GM19193 (cell line): Measurements from ENCODE around the gene ZNF641.

ENCODE experiments used
- POLR2A ChIP-seq: IDR thresholded peaks from 4 replicates; pipeline ENCODE4 v1.6.1; 2011; ENCODE audit not compliant: insufficient read depth, insufficient read length; ENCODE audit errors: extremely low read depth

The ZNF641 gene

DNA sequence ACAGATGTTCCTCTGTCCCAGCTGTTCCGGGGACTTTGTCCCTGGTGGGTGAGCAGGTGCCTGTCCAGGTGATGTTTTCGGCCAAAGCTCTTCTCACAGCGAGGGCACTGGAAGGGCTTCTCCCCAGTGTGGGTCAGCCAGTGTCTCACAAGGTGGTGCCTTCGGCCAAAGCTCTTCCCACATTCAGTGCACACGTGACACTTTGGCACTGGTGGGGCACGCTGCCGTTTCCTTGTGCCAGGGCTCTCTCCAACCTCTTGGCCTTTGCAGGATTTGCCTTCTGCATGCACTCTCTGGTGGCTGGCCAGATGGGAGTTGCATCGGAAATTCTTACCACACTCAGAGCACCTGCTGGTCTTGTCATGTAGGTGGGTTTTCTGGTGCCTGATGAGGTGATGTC is 7.7 kb downstream of the ZNF641 start:
- TF ChIP-seq POLR2A, result no peak

DNA sequence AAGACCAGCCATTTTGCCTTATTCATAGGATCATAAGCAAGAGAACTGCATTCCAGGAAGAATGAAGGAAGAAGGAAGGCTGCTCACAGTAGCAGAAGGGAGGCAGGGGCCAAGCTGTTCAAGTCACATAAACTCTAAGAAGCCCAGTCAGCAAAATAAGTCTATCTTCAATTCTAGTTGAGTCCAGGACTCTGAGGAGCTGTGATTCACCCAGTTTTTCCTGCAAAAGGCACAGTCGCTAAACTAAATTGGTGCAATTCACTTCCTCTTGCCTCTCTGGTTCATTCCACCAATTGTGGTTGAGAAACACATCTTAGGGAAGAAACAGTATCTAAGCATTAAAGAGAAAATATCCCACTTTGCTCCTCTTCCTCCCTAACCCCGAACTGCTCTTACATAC is 9.8 kb downstream of the ZNF641 start:
- TF ChIP-seq POLR2A, result no peak

DNA sequence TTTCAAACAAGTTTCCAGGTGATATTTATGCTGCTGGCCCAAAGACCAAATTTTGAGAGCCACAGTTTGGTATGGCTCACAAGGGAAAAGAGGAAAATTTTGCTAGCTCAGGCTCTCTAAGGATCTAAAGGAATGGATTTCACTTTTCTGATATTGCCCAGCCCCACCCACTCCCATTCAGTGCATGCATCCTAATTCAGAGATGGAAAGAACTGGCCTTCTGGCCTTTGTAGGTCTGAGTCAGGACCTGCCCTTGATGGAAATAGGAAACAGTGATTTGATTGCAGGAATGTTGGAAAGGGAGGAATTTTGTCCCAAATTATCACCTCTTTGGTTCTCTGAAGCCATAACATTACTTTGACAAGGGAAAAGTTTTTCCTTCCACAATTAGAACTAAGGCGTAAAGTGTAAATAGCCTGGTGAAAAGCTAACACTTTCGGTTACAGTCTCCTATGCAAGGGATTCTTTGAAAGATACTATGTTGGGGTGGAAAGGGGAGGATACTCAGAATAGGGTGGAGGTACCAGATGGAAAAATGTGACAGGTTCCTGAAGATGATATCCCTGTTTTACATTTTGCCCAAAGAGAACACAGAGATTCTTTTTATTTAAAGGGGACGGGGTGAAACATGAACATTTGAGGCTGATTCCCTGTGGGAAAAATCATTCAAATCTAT is 11.1 kb downstream of the ZNF641 start:
- TF ChIP-seq POLR2A, result no peak

DNA sequence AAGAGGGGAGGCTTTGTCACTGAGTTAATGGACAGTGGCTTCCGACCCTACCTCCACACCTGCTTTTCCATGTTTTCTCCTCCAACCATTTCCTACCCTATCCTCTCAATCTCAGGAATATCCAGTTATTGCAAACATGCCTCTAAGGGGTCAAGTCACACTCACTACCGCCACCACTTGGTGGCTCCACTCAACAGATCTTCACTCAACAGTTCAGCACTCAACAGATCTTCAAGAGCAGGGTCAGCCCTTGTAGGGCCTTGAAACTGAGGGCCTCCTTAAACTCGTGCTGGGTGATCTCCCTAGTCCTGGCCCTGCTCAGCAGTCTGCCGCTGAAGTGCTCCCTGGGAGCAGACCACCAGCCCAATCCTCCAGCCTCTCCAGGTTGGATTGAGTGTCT is 14.2 kb downstream of the ZNF641 start:
- TF ChIP-seq POLR2A, result no peak

DNA sequence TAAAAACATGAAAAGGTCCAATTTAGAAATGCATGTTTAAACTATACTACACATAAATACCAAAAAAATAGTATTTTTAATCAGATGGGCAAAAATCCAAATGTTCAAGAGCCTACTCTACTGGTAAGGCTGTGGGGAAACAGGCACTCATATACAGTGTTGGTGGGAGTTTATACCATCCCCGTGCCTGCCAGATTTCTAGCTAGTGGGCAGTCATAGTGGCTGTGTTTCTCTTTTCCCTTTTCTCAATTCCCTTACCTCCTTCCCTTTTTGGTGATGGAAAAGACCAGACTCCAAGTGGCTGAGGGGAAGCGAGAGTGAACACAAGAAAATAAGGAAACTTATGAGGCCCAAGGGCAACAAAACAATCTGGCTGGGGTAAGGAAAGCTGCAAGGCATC is 14.7 kb downstream of the ZNF641 start:
- no peak for TF ChIP-seq POLR2A

DNA sequence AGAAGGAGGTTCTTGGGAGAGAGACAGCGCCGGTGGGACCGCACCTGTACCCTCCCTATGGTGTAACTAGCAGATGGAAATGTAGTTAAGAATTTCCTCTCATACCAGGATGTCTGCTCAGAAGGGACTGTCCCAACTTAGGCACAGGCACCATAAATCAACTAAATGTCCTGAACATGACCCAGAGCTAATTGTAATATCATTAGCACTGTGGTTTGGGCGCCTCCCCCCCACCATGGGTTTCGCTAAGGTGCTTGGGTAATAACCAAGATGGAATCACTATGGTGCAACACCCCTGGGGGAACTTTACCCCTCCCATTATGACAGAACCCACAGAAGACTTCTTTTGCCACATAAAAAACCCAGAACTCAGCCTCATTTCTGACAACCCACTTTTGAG is 15.9 kb downstream of the ZNF641 start:
- TF ChIP-seq POLR2A, result no peak

DNA sequence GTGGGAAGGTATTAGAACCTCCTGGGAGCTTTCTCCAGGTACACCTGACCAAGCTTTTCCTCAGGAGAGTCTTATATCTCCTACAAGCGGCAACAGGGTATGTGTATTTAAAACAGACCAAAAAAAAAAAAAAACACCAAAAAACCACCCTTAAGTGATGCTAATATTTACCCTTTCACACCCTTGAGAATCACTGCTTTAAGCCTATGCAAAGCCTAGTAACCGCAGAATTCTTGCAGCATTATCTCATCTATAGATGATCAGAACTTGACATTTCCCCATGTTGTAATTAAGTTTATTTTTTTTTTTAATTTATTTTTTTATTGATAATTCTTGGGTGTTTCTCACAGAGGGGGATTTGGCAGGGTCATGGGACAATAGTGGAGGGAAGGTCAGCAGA is 19.3 kb downstream of the ZNF641 start:
- no peak for TF ChIP-seq POLR2A

DNA sequence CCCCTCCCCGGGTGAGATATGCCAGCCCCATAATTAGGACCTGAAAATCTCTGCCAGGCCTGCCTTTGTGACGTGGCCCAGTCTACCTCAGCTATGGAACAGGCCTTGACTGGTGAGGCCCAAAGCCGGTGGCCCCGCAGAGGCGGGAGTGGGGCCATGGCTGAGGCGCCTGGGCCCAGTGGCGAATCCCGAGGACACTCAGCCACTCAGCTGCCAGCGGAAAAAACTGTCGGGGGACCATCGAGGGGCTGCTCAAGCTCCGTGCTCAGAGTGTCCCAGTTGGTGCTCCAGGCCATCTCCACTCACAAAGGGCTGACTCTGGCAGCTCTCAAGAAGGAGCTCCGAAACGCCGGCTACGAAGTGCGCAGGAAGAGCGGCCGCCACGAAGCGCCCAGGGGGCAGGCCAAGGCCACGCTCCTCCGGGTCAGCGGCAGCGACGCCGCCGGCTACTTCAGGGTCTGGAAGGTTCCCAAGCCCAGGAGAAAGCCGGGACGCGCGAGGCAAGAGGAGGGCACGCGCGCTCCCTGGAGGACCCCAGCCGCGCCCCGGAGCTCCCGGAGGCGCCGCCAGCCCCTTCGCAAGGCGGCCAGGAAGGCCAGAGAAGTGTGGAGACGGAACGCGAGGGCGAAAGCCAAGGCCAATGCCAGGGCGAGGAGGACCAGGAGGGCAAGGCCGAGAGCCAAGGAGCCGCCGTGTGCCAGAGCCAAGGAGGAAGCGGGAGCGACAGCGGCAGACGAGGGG is 21.4 kb downstream of the ZNF641 start:
- TF ChIP-seq POLR2A, result no peak

DNA sequence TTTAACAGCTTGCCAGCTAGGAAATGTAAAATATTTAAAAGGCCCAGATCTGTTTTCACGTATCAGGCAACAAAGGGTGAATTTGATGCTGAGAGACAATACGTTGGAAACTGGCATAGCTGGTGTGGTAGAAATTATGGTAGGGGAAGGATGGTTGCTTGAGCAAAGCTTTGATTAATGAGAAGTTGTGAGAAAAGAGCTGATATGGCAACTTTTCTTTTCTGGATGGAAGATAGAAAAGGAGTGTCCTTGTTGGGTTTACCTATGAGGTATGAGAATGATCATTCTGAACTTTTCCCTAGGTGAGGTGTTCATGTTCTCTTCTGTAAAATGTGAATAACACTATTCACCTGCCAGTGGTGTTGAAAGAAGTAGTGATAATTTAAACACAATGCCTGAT is 34.2 kb downstream of the ZNF641 start:
- no peak for TF ChIP-seq POLR2A

DNA sequence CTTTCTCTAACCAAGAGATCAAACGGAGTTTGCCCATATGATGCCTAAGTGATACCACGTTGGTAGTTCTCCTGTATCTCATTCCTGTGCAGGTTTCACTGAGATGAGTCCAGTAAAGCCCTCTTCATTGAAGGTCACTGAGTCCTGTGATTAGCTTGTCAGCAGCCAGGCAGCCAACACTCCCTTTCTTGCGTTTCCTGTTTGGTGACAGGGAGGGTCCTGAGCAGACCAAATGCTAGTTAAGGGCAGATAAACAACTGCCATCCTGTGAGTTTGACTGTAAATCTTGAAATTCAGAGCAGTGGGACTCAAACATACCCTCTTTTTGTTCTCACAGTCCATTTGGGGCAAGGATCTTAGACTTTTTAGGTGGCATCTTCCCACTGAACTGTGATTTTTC is 39.4 kb downstream of the ZNF641 start:
- TF ChIP-seq POLR2A, result no peak

DNA sequence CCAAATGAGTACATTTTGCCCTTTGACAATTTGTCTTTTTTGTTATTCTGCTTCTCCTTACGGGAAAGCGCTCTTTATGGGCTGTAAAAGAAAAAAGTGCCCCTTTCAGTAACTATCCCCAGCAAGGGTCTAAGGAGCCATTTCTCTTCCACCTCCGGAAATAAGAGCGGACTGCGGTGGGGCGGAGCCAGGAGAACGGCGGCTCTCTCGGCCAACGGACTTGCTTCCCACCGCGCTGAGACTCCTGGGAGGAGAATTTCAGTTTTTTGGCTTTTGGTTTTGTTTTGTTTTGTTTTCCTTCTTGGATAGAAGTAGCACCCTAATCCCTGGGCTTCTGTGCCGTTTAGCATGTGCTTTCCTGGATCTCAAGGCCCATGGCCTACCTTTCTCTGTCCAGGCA is 43.5 kb downstream of the ZNF641 start:
- no peak for TF ChIP-seq POLR2A

DNA sequence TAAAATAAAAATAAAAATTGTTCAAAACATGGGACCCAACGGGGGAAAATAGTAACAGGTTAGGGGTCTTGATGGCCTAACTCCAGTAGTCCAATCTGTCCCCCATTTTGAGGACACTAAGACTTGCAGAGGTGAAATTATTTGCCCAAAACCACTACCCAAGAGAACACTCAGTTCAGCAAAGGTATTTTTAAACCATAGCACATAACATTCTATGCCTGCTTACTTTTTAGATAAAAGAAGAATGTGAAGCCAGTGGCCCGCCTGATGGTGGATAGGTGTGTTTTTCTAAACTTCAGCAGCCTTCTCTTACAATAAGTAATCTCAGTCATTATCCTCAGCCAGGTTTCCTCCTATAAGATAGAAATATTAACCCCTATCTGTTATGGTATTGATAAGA is 45.5 kb downstream of the ZNF641 start:
- TF ChIP-seq POLR2A, result no peak

DNA sequence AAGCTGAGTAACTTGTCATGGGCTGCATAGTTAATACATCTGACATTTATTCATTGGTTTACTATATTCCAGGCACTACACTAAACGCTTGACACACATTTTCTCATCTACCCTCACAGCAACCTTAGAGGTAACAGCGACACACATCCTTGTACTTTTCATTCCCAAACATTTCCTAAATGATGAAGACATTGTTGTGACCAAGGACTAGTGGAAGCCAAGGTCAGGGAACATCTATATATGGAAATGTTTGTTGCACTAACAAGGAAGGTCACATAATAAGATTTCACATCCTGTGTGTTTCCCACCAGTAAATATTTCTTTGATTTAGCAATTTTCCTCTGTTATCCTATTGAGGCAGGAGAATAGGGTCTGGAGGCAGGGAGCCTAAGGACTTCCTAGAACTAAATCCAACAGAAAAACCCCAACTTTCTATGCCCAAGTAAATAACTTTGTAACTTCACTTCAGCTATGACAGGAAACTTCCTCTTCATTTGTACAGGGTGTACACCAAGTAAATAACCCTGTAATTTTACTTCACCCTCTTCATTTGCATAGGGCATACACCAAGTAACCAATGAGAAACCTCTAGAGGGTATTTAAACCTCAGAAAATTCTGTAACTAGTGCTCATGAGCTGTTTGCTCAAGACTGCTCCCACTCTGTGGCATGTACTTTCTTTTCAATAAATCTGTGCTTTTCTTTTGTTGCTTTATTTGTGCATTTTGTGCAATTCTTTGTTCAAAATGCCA is 48.4 kb downstream of the ZNF641 start:
- TF ChIP-seq POLR2A, result no peak

DNA sequence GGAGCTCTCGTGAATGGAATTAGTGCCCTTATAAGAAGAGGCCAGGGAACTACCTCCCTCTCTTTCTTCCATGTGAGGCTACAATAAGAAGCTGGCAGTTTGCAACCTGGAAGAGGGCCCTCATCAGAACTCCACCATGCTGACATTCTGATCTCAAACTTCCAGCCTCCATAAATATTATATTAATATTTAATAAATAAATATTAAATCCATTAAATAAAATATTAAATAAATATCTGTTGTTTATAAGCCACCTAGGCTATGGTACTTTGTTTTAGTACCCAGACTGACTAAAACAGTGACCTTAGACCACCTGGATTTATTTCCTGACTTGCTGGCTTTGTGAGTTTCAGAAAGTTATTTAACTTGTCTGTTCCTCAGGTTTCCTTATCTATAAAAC is 49.9 kb downstream of the ZNF641 start:
- TF ChIP-seq POLR2A, result no peak

DNA sequence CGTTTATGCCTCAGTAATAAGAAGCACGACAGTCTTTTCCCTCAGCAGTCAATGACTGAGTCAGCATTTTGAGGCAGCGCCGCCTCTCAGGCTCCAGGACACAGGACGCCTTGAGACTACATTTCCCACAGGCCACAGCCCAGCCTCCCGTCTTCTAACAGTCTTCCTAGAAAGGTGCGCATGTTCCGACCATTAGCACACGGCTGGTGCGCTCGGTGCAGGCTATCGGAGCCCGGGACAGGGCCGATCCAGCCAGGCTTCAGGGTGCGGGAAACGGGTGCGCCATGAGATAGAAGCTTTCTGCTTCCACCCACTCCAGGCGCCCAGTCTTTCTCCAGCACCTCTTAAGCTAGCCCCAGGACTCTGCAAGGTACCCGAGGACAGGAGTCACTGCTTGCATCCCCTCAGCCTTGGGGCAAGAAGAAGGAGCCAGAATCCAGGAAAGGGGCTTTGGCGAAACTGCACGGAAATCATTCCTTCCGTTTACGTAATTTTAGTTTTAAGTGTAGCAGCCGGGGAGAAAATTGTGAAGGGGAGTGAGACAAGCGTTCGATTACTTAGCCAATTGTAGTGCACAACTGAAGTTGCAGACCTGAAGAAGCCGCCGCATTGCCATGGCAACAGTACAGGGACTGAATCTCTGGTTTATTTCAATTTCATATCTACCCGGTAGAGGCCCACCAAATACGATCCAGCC is 54.0 kb downstream of the ZNF641 start:
- TF ChIP-seq POLR2A, result no peak
